HL-60 (cell line): Measurements from ENCODE around the gene KDM2B.

ENCODE experiments used
- POLR2AphosphoS5 ChIP-seq: IDR thresholded peaks from 2 replicates; pipeline ENCODE4 v1.6.1; 2012; ENCODE audit warnings: low read depth
- TF ChIP-seq, protein P1 (sequence below): IDR thresholded peaks from one replicate; pipeline ENCODE4 v1.5.1; 2011; ENCODE audit warnings: low read length, control low read depth, inconsistent platforms; ENCODE audit not compliant: insufficient read depth

DNA sequence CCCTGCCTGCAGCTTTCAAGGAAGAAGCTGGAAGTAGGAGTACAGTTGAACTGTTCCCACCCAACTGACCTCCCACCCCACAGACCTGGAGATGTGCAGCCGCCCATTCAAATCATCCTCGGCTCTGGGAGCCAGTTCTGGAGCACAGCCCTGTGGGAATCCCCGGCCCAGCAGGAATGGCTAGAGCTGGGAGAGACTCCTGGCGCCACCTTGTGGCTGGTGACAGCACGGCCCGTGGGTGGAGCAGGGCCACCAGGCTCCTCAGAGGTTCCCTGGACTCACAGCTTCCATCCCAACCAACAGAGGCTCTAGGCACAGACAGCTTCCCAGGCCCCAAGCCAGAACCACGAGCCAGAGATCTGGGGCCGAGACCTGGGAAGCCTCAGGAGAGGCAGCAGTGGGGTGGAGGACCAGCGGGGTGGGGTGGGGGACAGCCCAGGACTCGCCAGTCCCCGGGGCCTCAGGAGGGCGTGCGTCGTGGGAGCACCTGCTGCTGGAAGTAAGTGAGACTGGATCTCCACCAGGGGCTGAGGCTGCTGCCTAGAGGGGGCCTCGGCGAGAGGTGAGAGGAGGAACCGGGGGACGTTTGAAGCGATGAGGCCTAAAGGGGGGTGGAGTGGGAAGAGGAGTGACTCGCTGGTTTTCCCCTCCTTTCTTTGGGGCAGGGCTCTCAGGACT lies 137.5 kb downstream of the KDM2B start:
- no peak for TF ChIP-seq POLR2AphosphoS5
- TF ChIP-seq, protein P1, sequence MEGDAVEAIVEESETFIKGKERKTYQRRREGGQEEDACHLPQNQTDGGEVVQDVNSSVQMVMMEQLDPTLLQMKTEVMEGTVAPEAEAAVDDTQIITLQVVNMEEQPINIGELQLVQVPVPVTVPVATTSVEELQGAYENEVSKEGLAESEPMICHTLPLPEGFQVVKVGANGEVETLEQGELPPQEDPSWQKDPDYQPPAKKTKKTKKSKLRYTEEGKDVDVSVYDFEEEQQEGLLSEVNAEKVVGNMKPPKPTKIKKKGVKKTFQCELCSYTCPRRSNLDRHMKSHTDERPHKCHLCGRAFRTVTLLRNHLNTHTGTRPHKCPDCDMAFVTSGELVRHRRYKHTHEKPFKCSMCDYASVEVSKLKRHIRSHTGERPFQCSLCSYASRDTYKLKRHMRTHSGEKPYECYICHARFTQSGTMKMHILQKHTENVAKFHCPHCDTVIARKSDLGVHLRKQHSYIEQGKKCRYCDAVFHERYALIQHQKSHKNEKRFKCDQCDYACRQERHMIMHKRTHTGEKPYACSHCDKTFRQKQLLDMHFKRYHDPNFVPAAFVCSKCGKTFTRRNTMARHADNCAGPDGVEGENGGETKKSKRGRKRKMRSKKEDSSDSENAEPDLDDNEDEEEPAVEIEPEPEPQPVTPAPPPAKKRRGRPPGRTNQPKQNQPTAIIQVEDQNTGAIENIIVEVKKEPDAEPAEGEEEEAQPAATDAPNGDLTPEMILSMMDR, result peak; percentile 94
